ENCODE results near the gene SMAGP.
"Not testable (repeated sequence)": the region's sequence is repeated elsewhere in the genome, so short reads cannot be mapped to it uniquely, and the experiment has no call there.

SMAGP gene

DNA sequence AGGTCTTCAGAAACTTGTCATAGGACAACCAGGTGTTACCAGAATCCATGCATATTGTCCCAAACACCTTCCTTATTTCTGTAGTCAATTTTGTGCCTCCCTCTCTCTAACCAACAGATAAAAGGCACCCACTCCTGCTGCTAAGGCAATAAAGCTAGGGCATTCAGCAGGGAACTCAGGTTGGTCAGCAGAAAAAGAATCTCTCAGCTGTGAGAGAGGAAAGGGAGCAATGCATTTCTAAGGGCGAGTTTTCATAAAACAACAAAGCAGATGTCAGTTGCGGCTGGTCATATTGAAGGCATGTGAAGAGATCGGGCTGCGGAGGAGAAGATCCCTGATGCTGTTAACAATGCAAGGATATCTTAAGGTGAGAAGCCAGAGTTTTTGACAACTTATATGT is 45.0 kb downstream of the SMAGP start:
- no peaks in the 10 kb centered on the region for H3K36me3 ChIP-seq (ENCODE audit: insufficient read depth, low read length)
- H3K27ac ChIP-seq: peak overlapping the region; percentile 78
- H3K9ac ChIP-seq (ENCODE audit: insufficient read length): no peak overlapping the region
- H3K4me3 ChIP-seq: peak overlapping the region; percentile 27; the same call in 1 of the 2 replicates
- no peak for DNase-seq (ENCODE audit: low read depth, low spot score)
- H3K9me3 ChIP-seq (ENCODE audit: low read depth, low read length): no peaks in the 10 kb centered on the region
- TF ChIP-seq EZH2 (IDR thresholded peaks at IDR 0.05): no peak
- TF ChIP-seq POLR2AphosphoS5 (IDR thresholded peaks at IDR 0.05; ENCODE audit: borderline replicate concordance, low read depth, low read length): no peak
- no peak for TF ChIP-seq FOXP2 (optimal IDR thresholded peaks at IDR 0.05; ENCODE audit: control extremely low read depth, extremely low read length, insufficient read depth)

DNA sequence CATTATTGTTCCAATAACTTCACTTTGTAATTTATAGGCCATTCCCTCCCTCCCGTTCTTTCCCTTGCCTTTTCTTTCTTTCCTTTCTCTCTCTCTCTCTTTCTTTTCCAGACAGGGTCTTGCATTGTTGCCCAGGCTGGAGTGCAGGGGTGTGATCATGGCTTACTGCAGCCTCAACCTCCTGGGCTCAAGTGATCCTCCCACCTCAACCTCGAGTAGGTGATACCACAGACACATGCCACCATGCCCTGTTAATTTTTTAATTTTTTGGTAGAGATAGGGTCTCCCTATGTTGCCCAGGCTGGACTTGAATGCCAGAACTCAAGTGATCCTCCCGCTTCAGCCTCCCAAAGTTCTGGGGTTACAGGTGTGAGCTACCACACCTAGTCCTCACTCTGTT is 45.6 kb downstream of the SMAGP start:
- Histone ChIP-seq H3K9ac (ENCODE audit: insufficient read length) (no peak overlapping the region), H3K9me3 (ENCODE audit: low read depth, low read length) (no peaks in the 10 kb centered on the region), H3K27ac (no peak overlapping the region), H3K4me3 (no peak overlapping the region), H3K36me3 (ENCODE audit: insufficient read depth, low read length) (no peaks in the 10 kb centered on the region)
- DNase-seq (ENCODE audit: low read depth, low spot score): no peak
- no peak for TF ChIP-seq EZH2 (IDR thresholded peaks at IDR 0.05)
- TF ChIP-seq POLR2AphosphoS5 (IDR thresholded peaks at IDR 0.05; ENCODE audit: borderline replicate concordance, low read depth, low read length): no peak
- no peak for TF ChIP-seq FOXP2 (optimal IDR thresholded peaks at IDR 0.05; ENCODE audit: control extremely low read depth, extremely low read length, insufficient read depth)

DNA sequence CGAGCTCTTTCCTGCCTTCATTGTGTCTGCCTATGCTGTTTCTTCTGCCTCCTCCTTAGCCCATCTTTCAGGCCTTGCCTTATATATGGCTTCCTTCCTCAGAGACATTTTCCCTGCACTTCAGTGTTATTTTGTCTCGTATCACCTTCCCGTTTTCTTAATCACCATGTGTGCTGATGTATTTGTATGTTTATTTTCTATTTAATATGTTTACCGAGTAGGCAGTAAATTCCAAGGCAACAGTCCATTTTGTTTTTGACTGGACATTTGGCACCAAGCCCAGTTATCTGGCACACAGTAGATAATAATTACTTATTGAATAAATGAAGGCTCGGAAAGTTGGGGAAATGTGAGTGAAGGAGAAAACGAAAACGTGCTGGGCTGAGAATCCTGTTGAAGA is 47.8 kb downstream of the SMAGP start:
- no peak for DNase-seq (ENCODE audit: low read depth, low spot score)
- TF ChIP-seq FOXP2 (optimal IDR thresholded peaks at IDR 0.05; ENCODE audit: control extremely low read depth, extremely low read length, insufficient read depth) (no peak), POLR2AphosphoS5 (IDR thresholded peaks at IDR 0.05; ENCODE audit: borderline replicate concordance, low read depth, low read length) (no peak), EZH2 (IDR thresholded peaks at IDR 0.05) (no peak)
- Histone ChIP-seq H3K4me3 (no peak overlapping the region), H3K9ac (ENCODE audit: insufficient read length) (no peak overlapping the region), H3K27ac (no peak overlapping the region; the same call in 1 of the 2 replicates), H3K9me3 (ENCODE audit: low read depth, low read length) (no peaks in the 10 kb centered on the region), H3K36me3 (ENCODE audit: insufficient read depth, low read length) (no peaks in the 10 kb centered on the region)

DNA sequence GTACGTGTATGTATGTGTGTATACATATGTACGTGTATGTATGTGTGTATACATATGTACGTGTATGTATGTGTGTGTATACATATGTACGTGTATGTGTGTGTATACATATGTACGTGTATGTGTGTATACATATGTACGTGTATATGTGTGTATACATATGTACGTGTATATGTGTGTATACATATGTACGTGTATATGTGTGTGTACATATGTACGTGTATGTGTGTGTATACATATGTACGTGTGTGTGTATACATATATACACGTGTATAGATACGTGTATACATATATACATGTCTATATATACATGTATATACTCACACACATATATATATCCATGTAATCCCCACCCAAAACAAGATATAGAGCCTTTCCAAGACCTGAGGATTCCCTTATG is 50.4 kb downstream of the SMAGP start:
- H3K9me3 ChIP-seq (ENCODE audit: low read depth, low read length); H3K36me3 ChIP-seq (ENCODE audit: insufficient read depth, low read length); H3K27ac ChIP-seq; DNase-seq (ENCODE audit: low read depth, low spot score); H3K9ac ChIP-seq (ENCODE audit: insufficient read length); H3K4me3 ChIP-seq: not testable (repeated sequence)

DNA sequence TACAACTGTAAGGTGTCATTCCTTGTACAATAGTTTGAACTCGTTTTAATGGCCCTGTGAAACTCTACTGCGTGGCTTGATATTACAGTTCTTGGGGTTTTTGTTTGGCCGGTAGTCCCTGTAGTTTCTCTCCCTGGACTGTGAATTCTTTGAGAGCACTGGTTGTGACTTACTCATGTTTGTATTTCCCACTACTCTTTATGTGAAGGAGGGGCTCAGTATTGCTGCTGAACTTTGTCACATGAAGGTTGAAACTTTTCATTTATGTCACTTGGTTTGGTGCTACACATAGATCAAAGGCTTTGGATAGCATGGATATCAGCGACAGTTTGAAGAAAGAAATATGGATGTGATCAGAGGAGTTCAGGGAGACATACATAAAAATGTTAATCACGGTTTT is 50.9 kb downstream of the SMAGP start:
- DNase-seq (ENCODE audit: low read depth, low spot score): no peak
- Histone ChIP-seq H3K27ac (peak overlapping the region; percentile 54), H3K36me3 (ENCODE audit: insufficient read depth, low read length) (peaks cover 6% of the 10 kb centered on the region), H3K9ac (ENCODE audit: insufficient read length) (peak overlapping the region; percentile 96), H3K4me3 (peak overlapping the region; percentile 93), H3K9me3 (ENCODE audit: low read depth, low read length) (no peaks in the 10 kb centered on the region)
- TF ChIP-seq POLR2AphosphoS5 (IDR thresholded peaks at IDR 0.05; ENCODE audit: borderline replicate concordance, low read depth, low read length) (no peak), FOXP2 (optimal IDR thresholded peaks at IDR 0.05; ENCODE audit: control extremely low read depth, extremely low read length, insufficient read depth) (no peak), EZH2 (IDR thresholded peaks at IDR 0.05) (no peak)

DNA sequence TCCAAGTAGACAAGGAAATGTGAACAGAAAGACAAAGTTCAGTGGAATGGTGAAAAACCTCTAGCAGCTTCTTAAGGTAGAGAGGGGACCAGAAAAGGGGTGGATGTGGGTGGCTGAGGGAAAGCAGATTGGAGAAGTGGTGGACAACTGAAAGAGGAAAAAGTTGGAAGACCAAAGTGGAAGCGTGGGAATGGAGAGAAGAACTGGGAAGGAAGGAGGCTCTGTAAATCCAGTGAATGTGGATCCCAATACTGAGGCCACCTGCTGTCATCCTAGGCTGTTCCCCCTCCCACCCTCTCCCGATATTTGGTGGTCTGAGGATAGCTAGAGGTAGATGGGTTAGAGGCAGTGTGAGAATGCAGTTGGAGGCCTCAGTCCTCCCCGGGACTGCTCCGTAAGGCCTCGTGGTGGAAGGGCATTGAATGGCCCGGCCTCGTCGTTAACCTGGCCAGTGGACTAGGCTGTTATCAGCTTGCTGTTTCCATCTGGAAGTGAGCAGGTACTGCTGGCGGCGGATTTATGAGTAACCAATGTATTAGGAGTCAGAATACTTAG is 51.5 kb downstream of the SMAGP start:
- H3K36me3 ChIP-seq (ENCODE audit: insufficient read depth, low read length): peaks cover 8% of the 10 kb centered on the region
- peak overlapping the region; percentile 89 for H3K27ac ChIP-seq
- TF ChIP-seq POLR2AphosphoS5 (IDR thresholded peaks at IDR 0.05; ENCODE audit: borderline replicate concordance, low read depth, low read length) (no peak), FOXP2 (optimal IDR thresholded peaks at IDR 0.05; ENCODE audit: control extremely low read depth, extremely low read length, insufficient read depth) (no peak), EZH2 (IDR thresholded peaks at IDR 0.05) (no peak)
- peak overlapping the region; percentile 93 for H3K4me3 ChIP-seq
- peak overlapping the region; percentile 96 for H3K9ac ChIP-seq (ENCODE audit: insufficient read length)
- DNase-seq (ENCODE audit: low read depth, low spot score): no peak
- H3K9me3 ChIP-seq (ENCODE audit: low read depth, low read length): no peaks in the 10 kb centered on the region

DNA sequence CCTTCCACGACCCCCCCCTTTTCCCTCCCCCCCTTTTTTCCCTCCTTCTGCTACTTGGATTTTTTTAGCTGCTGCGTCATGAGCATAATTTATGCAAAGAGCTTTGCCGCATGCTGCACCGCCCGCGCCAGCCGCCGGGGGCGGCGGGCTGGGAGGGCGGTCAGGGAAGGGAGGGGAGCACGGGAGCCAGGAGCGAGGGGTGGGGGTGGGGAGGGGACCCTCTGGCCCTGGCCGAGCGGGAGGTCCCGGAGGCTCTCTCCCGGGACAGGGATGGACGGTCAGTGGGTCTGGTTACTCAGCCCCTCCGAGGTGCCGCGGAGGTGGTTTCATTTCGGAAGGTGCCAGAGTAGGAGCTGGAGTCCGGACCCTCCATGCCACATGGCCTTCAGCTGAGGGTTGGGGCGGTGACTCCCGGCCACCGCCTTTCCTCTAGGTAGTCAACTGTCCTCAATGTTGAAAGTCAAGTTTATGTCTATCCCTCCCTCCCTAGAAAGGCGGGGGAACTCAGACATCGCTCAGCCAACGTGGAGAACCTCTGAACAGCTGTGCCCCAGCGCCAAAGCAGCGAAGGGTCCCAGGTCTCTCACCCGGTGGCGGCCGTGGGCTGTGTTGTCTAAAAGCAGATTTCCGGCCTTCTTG is 52.1 kb downstream of the SMAGP start, which contains the start of gene POU6F1:
Gene POU6F1, minus strand, starts transcription at position 95 of the 639 bp plus-strand sequence. CDS start 11,226 bp downstream, outside the sequence.
- DNase-seq (ENCODE audit: low read depth, low spot score): peak; percentile 42
- H3K4me3 ChIP-seq: peak within 1 kb of the TSS; percentile 93
- peak within 1 kb of the TSS; percentile 89 for H3K27ac ChIP-seq
- peaks cover 8% of the 10 kb centered on the region for H3K36me3 ChIP-seq (ENCODE audit: insufficient read depth, low read length)
- H3K9me3 ChIP-seq (ENCODE audit: low read depth, low read length): no peaks in the 10 kb centered on the region
- no peak; the same call in 1 of the 2 replicates for TF ChIP-seq POLR2AphosphoS5 (IDR thresholded peaks at IDR 0.05; ENCODE audit: borderline replicate concordance, low read depth, low read length)
- TF ChIP-seq EZH2 (IDR thresholded peaks at IDR 0.05): no peak
- no peak for TF ChIP-seq FOXP2 (optimal IDR thresholded peaks at IDR 0.05; ENCODE audit: control extremely low read depth, extremely low read length, insufficient read depth)
- peak within 1 kb of the TSS; percentile 96 for H3K9ac ChIP-seq (ENCODE audit: insufficient read length)

DNA sequence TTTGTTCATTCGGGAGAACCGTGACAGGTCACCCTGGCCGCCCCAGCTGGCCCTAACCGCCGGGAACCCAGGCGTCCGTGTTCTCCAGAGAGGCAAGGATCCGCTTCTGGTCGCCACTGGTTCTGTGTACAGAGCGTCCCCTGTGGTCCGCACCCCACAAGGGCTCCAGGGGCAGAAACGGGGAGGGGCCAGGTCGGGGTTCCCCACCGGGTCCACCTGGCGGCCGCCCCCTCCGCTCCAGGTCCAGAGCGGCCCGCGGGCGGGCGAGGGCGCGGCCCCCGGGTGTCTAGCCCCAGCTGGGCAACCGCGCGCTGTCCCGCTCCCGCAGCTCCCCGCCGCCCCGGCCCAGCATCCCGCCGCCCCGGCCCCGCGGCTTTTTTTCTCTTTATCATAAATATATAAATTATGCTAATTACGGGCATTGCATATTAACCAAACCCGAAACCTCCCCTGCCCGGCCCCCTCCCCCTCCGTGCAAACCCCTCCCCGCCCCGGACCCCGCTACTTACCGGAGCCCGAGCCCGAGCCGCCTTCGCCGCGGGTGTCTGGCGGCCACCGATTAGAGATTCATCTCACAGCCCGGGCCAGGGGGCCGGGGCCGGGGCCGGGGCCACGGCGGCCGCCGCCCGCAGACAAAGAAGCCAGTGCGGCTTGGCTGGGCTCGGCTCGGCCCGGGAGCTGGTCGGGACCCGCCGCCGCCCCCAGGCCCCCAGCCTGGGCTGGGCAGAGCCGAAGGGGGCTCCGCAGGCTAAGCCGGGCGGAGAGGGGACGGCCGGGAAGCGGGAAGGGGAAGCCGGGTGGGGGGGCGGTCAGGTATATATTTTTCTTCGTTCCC is 52.9 kb downstream of the SMAGP start:
- TF ChIP-seq FOXP2 (optimal IDR thresholded peaks at IDR 0.05; ENCODE audit: control extremely low read depth, extremely low read length, insufficient read depth) (no peak), POLR2AphosphoS5 (IDR thresholded peaks at IDR 0.05; ENCODE audit: borderline replicate concordance, low read depth, low read length) (no peak), EZH2 (IDR thresholded peaks at IDR 0.05) (no peak)
- H3K27ac ChIP-seq: peak overlapping the region; percentile 89
- peak overlapping the region; percentile 93 for H3K4me3 ChIP-seq
- peak overlapping the region; percentile 96 for H3K9ac ChIP-seq (ENCODE audit: insufficient read length)
- DNase-seq (ENCODE audit: low read depth, low spot score): no peak
- H3K9me3 ChIP-seq (ENCODE audit: low read depth, low read length): no peaks in the 10 kb centered on the region
- H3K36me3 ChIP-seq (ENCODE audit: insufficient read depth, low read length): peaks cover 8% of the 10 kb centered on the region
